ENCODE results near the gene CHCHD6.

DNA sequence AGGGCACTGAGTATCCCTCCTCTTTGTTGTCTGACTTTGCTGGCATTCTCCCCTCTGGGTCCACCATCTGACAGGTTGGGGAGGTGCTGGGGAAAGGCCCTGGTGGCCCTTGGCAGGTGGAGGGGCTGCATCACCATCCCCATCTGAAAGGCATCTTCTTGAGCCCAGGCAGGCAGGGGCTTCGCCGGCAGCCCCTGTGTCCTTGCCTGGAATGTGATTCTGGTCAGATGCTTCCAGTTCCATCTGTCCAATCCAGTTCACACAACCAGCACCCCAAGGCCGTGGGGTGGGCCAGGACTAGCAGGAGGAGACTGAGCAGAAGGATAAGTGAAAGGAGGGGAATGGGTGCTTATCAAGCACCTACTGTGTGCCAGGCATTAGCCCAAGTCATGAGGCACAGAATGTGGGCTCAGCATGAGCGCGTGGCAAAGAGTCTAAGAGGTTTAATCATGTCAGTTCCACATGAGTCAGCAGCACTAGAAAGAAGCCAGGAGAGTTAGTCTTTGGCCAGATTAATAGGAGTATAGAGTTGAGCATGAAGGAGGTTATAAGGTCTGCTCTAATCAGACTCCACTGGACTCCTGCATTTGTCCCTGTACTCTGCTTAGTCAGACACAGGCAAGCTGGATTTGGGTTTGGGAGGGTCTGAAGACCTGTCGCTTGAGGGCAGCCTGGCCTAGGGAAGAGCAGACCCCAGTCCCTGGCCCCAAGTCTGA, 38.7 kb upstream of the CHCHD6 start:
- TF ChIP-seq TAF1 (IDR thresholded peaks at IDR 0.05; ENCODE audit: borderline replicate concordance, low read depth, low read length) (no peak), POLR2A (IDR thresholded peaks at IDR 0.05; ENCODE audit: low read depth, low read length) (no peak), POLR2AphosphoS5 (IDR thresholded peaks at IDR 0.05; ENCODE audit: low read depth, low read length) (no peak)

Data from GM12892 (cell line).